Stomach smooth muscle (tissue), 2 donors: ENCODE results near the gene HPSE2.
A peak's percentile ranks its signal among the peaks of the same experiment; 100 is the strongest.

Experiments
- H3K27ac ChIP-seq: one replicate; pipeline ENCODE4 v1.7.0; 2013; ENCODE audit warnings: mild to moderate bottlenecking, low read length, inconsistent platforms
- H3K27me3 ChIP-seq, 2 donors: one replicate each; pipeline ENCODE4 v1.7.0; 2013; ENCODE audit warnings: low read length in 2 of 2; ENCODE audit not compliant: insufficient read depth in 2 of 2, control insufficient read depth in 1 of 2
- H3K36me3 ChIP-seq, 2 donors: one replicate each; pipeline ENCODE4 v1.7.0; 2013; ENCODE audit warnings: low read length in 2 of 2; ENCODE audit not compliant: control insufficient read depth in 2 of 2, insufficient read depth in 2 of 2
- H3K4me1 ChIP-seq: one replicate; pipeline ENCODE4 v1.7.0; 2013; ENCODE audit warnings: low read length; ENCODE audit not compliant: control insufficient read depth, insufficient read depth
- H3K4me3 ChIP-seq, 2 donors: one replicate each; pipeline ENCODE4 v1.7.0; 2013; ENCODE audit warnings: low read length in 2 of 2
- H3K9ac ChIP-seq, 2 donors: one replicate each; pipeline ENCODE4 v1.7.0; 2013; ENCODE audit warnings: low read length in 2 of 2, mild to moderate bottlenecking in 1 of 2
- H3K9me3 ChIP-seq, 2 donors: one replicate each; pipeline ENCODE4 v1.7.0; 2013; ENCODE audit warnings: low read length in 2 of 2; ENCODE audit not compliant: control insufficient read depth in 2 of 2
- donor health status: healthy.
- donor health status: Pancreatic carcinoma.

HPSE2 gene

DNA sequence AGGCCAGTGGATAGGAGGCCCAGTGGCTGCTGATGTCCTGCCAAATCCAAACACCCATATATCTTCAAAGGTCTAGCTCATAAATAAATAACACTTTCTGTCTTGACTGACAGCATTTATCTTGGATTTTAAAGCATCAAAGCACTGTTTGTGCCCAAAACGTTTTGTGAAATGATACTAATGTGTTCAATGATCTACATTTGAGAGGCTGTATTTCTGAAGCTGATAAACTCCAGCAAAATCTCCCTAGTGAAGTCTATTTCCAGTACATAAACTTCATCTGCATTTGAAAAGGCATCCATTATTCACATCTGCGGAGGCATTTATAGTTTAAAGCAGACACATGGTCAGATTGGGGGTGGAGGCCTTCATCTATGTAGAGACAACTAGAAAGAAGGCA is 276.3 kb downstream of the HPSE2 start:
- no peaks in the 10 kb centered on the region for H3K9me3 ChIP-seq
- no peaks in the 10 kb centered on the region for H3K27me3 ChIP-seq
- no peak overlapping the region for H3K9ac ChIP-seq
- H3K4me1 ChIP-seq = no peaks in the 10 kb centered on the region
- peak overlapping the region in 1 of 2 donors; percentile 7 for H3K4me3 ChIP-seq
- no peaks in the 10 kb centered on the region for H3K36me3 ChIP-seq
- no peak overlapping the region for H3K27ac ChIP-seq

DNA sequence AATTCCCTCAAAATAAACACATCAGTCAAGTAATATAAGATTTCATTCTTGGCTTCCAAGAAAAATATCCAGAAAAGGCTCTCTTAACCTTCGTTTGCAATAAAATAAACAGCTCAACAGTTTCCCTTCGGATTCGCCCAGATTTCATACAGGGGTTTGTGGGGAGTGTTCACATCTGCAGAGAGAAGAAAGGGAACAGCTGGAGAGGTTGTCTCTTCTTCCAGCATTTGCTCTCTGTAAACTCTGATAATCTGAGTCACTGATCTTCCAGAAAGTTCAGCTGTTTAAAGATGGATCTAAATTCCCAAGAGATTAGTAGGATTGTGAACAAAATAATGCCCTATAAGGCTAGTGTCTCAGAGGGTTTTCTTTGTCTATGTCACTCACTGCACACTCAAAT is 277.9 kb downstream of the HPSE2 start:
- H3K4me3 ChIP-seq = no peak overlapping the region
- H3K4me1 ChIP-seq = no peaks in the 10 kb centered on the region
- no peaks in the 10 kb centered on the region for H3K9me3 ChIP-seq
- no peak overlapping the region for H3K9ac ChIP-seq
- H3K27me3 ChIP-seq = no peaks in the 10 kb centered on the region
- H3K36me3 ChIP-seq = no peaks in the 10 kb centered on the region
- H3K27ac ChIP-seq = no peak overlapping the region

GRCh38 chr10:98956576-98957260 is 278.9 kb downstream of the HPSE2 start:
- H3K27me3 ChIP-seq = no peaks in the 10 kb centered on the region
- no peak overlapping the region for H3K9ac ChIP-seq
- H3K27ac ChIP-seq = no peak overlapping the region
- H3K4me3 ChIP-seq = no peak overlapping the region
- no peaks in the 10 kb centered on the region for H3K36me3 ChIP-seq
- H3K4me1 ChIP-seq = no peaks in the 10 kb centered on the region
- H3K9me3 ChIP-seq = no peaks in the 10 kb centered on the region

- H3K4me3 ChIP-seq = no peak overlapping the region
- H3K36me3 ChIP-seq = no peaks in the 10 kb centered on the region
- no peaks in the 10 kb centered on the region for H3K27me3 ChIP-seq
- no peak overlapping the region for H3K9ac ChIP-seq
- no peaks in the 10 kb centered on the region for H3K4me1 ChIP-seq
- no peak overlapping the region for H3K27ac ChIP-seq
- H3K9me3 ChIP-seq = no peaks in the 10 kb centered on the region
These were observed 282.4 kb downstream of the HPSE2 start for GRCh38 chr10:98953251-98953650.

DNA sequence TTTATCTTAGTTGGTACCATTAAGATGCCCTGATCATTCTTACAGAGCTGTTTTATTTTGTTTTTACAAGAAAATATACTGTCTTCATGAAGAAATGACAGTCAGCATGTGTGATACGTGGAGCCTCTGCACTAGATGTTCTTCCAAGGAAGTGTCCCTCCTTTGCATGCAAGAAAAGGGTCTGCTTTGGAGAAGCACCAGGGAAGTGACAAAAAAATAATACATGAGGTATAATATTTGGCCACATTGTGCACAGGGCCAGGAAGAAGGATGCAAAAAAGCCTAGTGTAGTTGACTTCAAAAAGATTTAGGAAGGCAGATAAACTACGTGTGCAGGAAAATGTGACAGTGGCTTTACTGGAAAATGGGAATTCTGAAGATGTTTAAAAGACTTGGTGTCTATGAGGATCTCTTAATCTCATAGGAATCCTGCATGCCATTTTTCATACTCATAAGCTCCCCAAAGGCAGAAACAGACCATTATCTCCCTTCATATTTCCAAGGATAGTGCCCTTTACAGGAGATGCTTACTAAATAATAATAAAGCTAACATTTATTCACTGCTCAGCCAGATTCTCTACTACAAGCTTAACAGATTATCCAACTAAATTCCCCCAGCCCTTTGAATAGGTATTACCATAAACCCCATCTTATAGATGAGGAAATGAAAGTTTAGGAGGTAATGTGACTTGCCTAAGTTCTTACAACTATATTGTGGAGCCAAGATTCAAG is 284.2 kb downstream of the HPSE2 start:
- H3K36me3 ChIP-seq = no peaks in the 10 kb centered on the region
- H3K27ac ChIP-seq = no peak overlapping the region
- no peak overlapping the region for H3K9ac ChIP-seq
- H3K9me3 ChIP-seq = peaks cover 0 to 3% of the 10 kb centered on the region in 2 donors
- no peak overlapping the region for H3K4me3 ChIP-seq
- H3K4me1 ChIP-seq = no peaks in the 10 kb centered on the region
- no peaks in the 10 kb centered on the region for H3K27me3 ChIP-seq

- no peak overlapping the region for H3K9ac ChIP-seq
- peaks cover 0 to 3% of the 10 kb centered on the region in 2 donors for H3K9me3 ChIP-seq
- no peak overlapping the region for H3K27ac ChIP-seq
- H3K4me1 ChIP-seq = no peaks in the 10 kb centered on the region
- H3K4me3 ChIP-seq = no peak overlapping the region
- H3K27me3 ChIP-seq = no peaks in the 10 kb centered on the region
- H3K36me3 ChIP-seq = no peaks in the 10 kb centered on the region
These were observed 285.5 kb downstream of the HPSE2 start for GRCh38 chr10:98950106-98950505.

DNA sequence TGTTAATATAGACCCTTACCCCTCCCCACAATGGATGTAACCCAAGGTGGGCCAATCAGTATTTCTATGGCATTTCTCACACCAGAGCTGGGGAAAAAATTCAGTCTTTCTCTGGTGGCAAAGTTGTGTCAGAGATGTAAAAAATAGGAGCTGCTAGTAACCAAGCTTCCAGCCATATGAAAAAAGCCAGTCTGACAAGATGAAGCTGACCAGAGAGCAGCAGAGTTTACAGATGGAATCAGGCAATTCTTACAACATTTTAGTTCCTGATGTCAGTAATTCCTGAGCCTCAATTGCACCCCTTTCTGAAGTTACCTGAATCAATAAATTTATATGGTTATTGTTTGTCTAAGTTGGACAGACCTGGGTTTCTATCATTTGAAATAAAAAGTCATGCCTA is 286.3 kb downstream of the HPSE2 start:
- H3K4me3 ChIP-seq = no peak overlapping the region
- H3K36me3 ChIP-seq = no peaks in the 10 kb centered on the region
- H3K27ac ChIP-seq = no peak overlapping the region
- H3K9me3 ChIP-seq = peaks cover 0 to 3% of the 10 kb centered on the region in 2 donors
- H3K9ac ChIP-seq = no peak overlapping the region
- no peaks in the 10 kb centered on the region for H3K27me3 ChIP-seq
- no peaks in the 10 kb centered on the region for H3K4me1 ChIP-seq

DNA sequence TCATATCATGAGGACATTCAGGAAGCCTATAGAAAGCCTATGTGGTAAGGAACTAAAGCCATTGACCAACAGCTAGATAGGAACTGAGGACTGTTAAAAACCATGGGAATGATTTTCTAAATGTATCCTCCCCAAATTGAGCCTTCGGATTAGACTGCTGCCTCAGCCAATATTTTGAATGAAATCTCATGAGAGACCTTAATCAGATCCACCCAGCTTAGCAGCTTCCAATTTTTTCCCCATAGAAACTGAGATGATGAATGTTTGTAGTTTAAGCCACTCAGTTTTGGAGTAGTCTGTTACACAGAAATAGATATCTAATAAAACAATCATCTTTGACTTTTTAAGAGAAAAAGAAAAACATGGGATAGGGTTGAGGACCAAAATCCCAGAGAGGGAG is 292.0 kb downstream of the HPSE2 start:
- H3K9me3 ChIP-seq = peaks cover 3% of the 10 kb centered on the region in 2 donors
- H3K36me3 ChIP-seq = no peaks in the 10 kb centered on the region
- no peaks in the 10 kb centered on the region for H3K4me1 ChIP-seq
- no peak overlapping the region for H3K4me3 ChIP-seq
- no peaks in the 10 kb centered on the region for H3K27me3 ChIP-seq
- no peak overlapping the region for H3K9ac ChIP-seq
- H3K27ac ChIP-seq = no peak overlapping the region

DNA sequence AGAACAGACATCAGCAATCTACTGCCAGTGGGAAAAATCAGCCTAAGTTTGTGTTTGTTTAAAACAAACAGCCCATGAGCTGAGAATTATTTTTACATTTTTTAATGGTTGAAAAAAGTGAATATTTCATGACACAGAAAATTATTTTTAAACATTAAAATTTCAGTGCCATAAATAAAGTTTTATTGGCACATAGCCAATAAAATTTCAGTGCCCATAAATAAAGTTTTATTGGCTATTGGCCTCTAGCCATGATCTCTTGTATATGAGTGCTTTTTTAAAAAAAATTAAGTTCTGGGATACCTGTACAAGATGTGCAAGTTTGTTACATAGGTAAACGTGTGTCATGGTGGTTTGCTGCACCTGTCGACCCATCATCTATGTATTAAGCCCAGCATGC is 305.9 kb downstream of the HPSE2 start:
- Histone ChIP-seq H3K9ac (no peak overlapping the region), H3K4me3 (no peak overlapping the region), H3K27me3 (no peaks in the 10 kb centered on the region), H3K27ac (no peak overlapping the region), H3K36me3 (no peaks in the 10 kb centered on the region), H3K9me3 (peaks cover 0 to 2% of the 10 kb centered on the region in 2 donors), H3K4me1 (no peaks in the 10 kb centered on the region)

DNA sequence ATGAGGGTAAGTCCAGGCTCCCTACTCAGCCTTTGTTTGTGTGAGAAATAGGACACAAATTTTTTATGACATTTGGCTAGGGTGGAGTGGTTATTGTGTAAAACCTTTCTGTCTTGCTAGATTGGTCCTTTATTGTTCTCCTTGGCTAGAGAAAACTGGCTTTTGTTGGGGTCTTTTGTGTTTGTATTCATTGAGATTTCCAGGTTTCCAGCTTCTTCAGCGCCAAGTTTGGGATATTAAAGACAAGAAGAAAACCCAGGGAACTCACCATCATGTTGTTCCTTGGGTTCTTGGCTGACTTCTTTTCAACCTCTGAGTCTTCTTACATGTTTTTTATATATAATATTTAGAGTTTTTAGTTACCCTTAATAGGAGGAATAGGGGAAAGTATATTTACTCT is 310.0 kb downstream of the HPSE2 start:
- no peaks in the 10 kb centered on the region for H3K36me3 ChIP-seq
- no peaks in the 10 kb centered on the region for H3K27me3 ChIP-seq
- peaks cover 2% of the 10 kb centered on the region for H3K4me1 ChIP-seq
- no peak overlapping the region for H3K9ac ChIP-seq
- H3K4me3 ChIP-seq = no peak overlapping the region
- H3K27ac ChIP-seq = no peak overlapping the region
- peaks cover 0 to 7% of the 10 kb centered on the region in 2 donors for H3K9me3 ChIP-seq

GRCh38 chr10:98924526-98924925 is 311.1 kb downstream of the HPSE2 start:
- no peak overlapping the region for H3K9ac ChIP-seq
- H3K36me3 ChIP-seq = no peaks in the 10 kb centered on the region
- peaks cover 0 to 7% of the 10 kb centered on the region in 2 donors for H3K9me3 ChIP-seq
- H3K4me3 ChIP-seq = no peak overlapping the region
- no peak overlapping the region for H3K27ac ChIP-seq
- no peaks in the 10 kb centered on the region for H3K27me3 ChIP-seq
- H3K4me1 ChIP-seq = peaks cover 2% of the 10 kb centered on the region
